ENCODE measurements around the gene CCDC34.

The CCDC34 gene

GRCh38 chr11:27397624-27398399, 34.8 kb upstream of the CCDC34 start:
- Histone ChIP-seq H3K27me3 (ENCODE audit: insufficient read depth, poor library complexity, severe bottlenecking) (no peaks in the 10 kb centered on the region), H3K4me3 (replicated peaks; ENCODE audit: insufficient read depth, low read length) (no peak overlapping the region), H3K27ac (replicated peaks) (no peak overlapping the region)
- TF ChIP-seq GABPA (IDR thresholded peaks at IDR 0.05; ENCODE audit: low read depth): no peak
- TF ChIP-seq, protein P1, sequence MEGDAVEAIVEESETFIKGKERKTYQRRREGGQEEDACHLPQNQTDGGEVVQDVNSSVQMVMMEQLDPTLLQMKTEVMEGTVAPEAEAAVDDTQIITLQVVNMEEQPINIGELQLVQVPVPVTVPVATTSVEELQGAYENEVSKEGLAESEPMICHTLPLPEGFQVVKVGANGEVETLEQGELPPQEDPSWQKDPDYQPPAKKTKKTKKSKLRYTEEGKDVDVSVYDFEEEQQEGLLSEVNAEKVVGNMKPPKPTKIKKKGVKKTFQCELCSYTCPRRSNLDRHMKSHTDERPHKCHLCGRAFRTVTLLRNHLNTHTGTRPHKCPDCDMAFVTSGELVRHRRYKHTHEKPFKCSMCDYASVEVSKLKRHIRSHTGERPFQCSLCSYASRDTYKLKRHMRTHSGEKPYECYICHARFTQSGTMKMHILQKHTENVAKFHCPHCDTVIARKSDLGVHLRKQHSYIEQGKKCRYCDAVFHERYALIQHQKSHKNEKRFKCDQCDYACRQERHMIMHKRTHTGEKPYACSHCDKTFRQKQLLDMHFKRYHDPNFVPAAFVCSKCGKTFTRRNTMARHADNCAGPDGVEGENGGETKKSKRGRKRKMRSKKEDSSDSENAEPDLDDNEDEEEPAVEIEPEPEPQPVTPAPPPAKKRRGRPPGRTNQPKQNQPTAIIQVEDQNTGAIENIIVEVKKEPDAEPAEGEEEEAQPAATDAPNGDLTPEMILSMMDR (IDR thresholded peaks at IDR 0.05; ENCODE audit: insufficient read depth, low read length): no peak
- TF ChIP-seq, protein P2, sequence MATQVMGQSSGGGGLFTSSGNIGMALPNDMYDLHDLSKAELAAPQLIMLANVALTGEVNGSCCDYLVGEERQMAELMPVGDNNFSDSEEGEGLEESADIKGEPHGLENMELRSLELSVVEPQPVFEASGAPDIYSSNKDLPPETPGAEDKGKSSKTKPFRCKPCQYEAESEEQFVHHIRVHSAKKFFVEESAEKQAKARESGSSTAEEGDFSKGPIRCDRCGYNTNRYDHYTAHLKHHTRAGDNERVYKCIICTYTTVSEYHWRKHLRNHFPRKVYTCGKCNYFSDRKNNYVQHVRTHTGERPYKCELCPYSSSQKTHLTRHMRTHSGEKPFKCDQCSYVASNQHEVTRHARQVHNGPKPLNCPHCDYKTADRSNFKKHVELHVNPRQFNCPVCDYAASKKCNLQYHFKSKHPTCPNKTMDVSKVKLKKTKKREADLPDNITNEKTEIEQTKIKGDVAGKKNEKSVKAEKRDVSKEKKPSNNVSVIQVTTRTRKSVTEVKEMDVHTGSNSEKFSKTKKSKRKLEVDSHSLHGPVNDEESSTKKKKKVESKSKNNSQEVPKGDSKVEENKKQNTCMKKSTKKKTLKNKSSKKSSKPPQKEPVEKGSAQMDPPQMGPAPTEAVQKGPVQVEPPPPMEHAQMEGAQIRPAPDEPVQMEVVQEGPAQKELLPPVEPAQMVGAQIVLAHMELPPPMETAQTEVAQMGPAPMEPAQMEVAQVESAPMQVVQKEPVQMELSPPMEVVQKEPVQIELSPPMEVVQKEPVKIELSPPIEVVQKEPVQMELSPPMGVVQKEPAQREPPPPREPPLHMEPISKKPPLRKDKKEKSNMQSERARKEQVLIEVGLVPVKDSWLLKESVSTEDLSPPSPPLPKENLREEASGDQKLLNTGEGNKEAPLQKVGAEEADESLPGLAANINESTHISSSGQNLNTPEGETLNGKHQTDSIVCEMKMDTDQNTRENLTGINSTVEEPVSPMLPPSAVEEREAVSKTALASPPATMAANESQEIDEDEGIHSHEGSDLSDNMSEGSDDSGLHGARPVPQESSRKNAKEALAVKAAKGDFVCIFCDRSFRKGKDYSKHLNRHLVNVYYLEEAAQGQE (IDR thresholded peaks at IDR 0.05; ENCODE audit: insufficient replicate concordance, low read depth): no peak
- no peak for TF ChIP-seq SPI1 (IDR thresholded peaks at IDR 0.05; ENCODE audit: borderline replicate concordance, low read depth)
- TF ChIP-seq POLR2AphosphoS5 (IDR thresholded peaks at IDR 0.05; ENCODE audit: low read depth): no peak
- no peak for DNase-seq (ENCODE audit: low read depth in 1 of 2, low spot score in 1 of 2)

GRCh38 chr11:27396259-27396839, 33.3 kb upstream of the CCDC34 start:
- no peak overlapping the region for H3K4me3 ChIP-seq (replicated peaks; ENCODE audit: insufficient read depth, low read length)
- no peak overlapping the region for H3K27ac ChIP-seq (replicated peaks)
- TF ChIP-seq GABPA (IDR thresholded peaks at IDR 0.05; ENCODE audit: low read depth) (no peak), POLR2AphosphoS5 (IDR thresholded peaks at IDR 0.05; ENCODE audit: low read depth) (no peak), SPI1 (IDR thresholded peaks at IDR 0.05; ENCODE audit: borderline replicate concordance, low read depth) (no peak)
- TF ChIP-seq, protein P1 (IDR thresholded peaks at IDR 0.05; ENCODE audit: insufficient read depth, low read length): no peak
- TF ChIP-seq, protein P2 (IDR thresholded peaks at IDR 0.05; ENCODE audit: insufficient replicate concordance, low read depth): no peak
- no peaks in the 10 kb centered on the region for H3K27me3 ChIP-seq (ENCODE audit: insufficient read depth, poor library complexity, severe bottlenecking)
- DNase-seq (ENCODE audit: low read depth in 1 of 2, low spot score in 1 of 2): no peak

DNA sequence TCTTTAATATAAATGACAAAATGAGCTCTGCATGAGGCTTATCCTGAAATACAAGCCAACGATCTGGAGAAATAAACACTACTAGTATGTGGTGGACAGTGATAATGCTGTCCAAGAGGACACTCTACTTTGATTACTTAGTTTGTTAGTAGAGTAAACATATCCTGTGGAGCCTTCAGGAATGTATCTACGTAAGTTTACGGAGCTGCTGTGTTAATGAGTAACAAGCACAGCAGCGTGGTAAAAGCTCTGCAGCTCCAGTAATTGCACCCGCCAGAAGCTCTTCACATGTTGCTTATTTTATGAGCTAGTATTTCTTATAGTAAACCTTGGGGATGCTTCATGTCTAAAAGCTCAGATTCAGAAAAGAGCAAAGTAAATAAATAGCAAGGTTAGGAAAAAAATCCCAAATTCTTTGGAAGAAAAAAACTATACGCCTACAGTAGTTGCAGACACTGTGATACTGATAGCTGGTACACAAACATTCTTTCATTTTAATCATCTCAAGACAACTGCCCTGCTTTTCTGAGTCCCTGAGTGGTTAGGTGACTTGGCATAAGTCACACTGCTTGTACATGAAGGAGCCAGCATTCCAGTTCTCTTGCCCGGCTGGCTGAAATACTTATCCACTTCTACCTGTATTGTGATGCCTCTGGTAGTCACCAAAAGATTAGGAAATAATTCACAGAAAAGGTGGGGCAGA, 32.7 kb upstream of the CCDC34 start:
- no peaks in the 10 kb centered on the region for H3K27me3 ChIP-seq (ENCODE audit: insufficient read depth, poor library complexity, severe bottlenecking)
- no peak overlapping the region for H3K27ac ChIP-seq (replicated peaks)
- TF ChIP-seq GABPA (IDR thresholded peaks at IDR 0.05; ENCODE audit: low read depth) (no peak), SPI1 (IDR thresholded peaks at IDR 0.05; ENCODE audit: borderline replicate concordance, low read depth) (no peak)
- no peak overlapping the region for H3K4me3 ChIP-seq (replicated peaks; ENCODE audit: insufficient read depth, low read length)
- DNase-seq (ENCODE audit: low read depth in 1 of 2, low spot score in 1 of 2): no peak

DNA sequence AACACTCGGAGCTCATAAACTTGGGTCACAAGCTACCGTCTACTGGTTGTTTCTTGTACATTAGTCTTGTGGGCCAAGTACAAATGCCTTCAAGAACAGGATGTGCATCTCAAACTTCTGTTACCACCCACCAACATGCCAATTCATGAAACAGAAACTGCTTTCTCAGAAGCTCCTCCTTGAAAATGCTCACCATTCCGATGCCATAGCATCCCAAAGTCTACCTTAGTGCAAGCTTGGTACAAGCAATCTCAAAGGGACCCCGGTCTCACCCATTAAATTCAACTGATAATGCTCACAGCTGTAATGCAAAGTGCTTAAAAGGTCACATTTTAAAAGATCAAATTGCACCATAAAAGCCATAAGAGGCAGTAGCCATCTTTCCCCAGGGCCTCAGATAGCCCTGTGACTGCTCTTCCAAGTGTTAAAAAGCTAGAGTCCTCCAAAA, 31.8 kb upstream of the CCDC34 start:
- H3K4me3 ChIP-seq (replicated peaks; ENCODE audit: insufficient read depth, low read length): no peak overlapping the region
- peaks cover 2% of the 10 kb centered on the region for H3K27me3 ChIP-seq (ENCODE audit: insufficient read depth, poor library complexity, severe bottlenecking)
- no peak for DNase-seq (ENCODE audit: low read depth in 1 of 2, low spot score in 1 of 2)
- no peak overlapping the region for H3K27ac ChIP-seq (replicated peaks)
- TF ChIP-seq GABPA (IDR thresholded peaks at IDR 0.05; ENCODE audit: low read depth) (no peak), SPI1 (IDR thresholded peaks at IDR 0.05; ENCODE audit: borderline replicate concordance, low read depth) (no peak), POLR2AphosphoS5 (IDR thresholded peaks at IDR 0.05; ENCODE audit: low read depth) (no peak)
- TF ChIP-seq, protein P2 (IDR thresholded peaks at IDR 0.05; ENCODE audit: insufficient replicate concordance, low read depth): no peak
- TF ChIP-seq, protein P1 (IDR thresholded peaks at IDR 0.05; ENCODE audit: insufficient read depth, low read length): no peak

Data from HL-60 (cell line).